Measurements from ENCODE around the gene BNC1. TPM values are rescaled to one million over a fixed set of nuclear protein-coding genes. Genes with fewer than 3 reads are reported as not detected.
"Not testable (repeated sequence)": the region's sequence is repeated elsewhere in the genome, so short reads cannot be mapped to it uniquely, and the experiment has no call there.

The BNC1 gene
- total RNA-seq, 1 donor from 2014 or later: 0.67 TPM

DNA sequence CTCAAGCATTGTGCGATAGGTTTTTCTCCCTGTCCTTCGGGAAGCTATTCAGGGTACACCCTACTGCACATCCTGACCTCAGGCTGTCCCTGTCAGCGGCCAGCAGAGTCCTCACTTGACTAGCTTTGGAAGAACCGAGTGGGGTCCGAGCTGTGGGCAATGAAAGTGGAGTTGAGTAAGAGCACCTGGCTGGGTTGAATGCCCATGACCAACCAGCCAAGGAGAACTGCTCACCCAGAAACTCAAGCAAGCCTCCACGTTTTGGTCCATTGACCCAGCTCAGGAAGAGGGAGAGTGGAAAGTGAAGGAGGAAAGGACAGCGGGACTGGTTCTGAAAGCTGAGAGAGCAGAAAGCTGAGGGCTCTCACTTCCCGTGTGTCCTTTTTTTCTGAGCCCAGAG is 40.8 kb downstream of the BNC1 start:
- Mint-ChIP-seq H3K36me3 (ENCODE audit: insufficient read depth) (peaks cover 1% of the 10 kb centered on the region), H3K9me3 (ENCODE audit: low read depth) (peaks cover 36% of the 10 kb centered on the region)

GRCh38 chr15:83230242-83230641 is 54.2 kb downstream of the BNC1 start:
- Mint-ChIP-seq H3K27ac (no peak overlapping the region), H3K4me3 (ENCODE audit: low read depth) (no peak overlapping the region), H3K9me3 (ENCODE audit: low read depth) (peaks cover 17% of the 10 kb centered on the region), H3K36me3 (ENCODE audit: insufficient read depth) (no peaks in the 10 kb centered on the region), H3K27me3 (no peaks in the 10 kb centered on the region), H3K4me1 (ENCODE audit: low read depth) (no peaks in the 10 kb centered on the region)
- TF ChIP-seq CTCF (IDR thresholded peaks at IDR 0.05; ENCODE audit: unreplicated experiment): no peak
- DNase-seq (ENCODE audit: low spot score, unreplicated experiment): no peak

More for the DNA sequence above, 40.8 kb downstream of the BNC1 start:
- peaks cover 30% of the 10 kb centered on the region for H3K27me3 Mint-ChIP-seq
- DNase-seq (ENCODE audit: low spot score, unreplicated experiment): no peak
- no peaks in the 10 kb centered on the region for H3K4me1 Mint-ChIP-seq (ENCODE audit: low read depth)
- TF ChIP-seq CTCF (IDR thresholded peaks at IDR 0.05; ENCODE audit: unreplicated experiment): no peak
- no peak overlapping the region for H3K4me3 Mint-ChIP-seq (ENCODE audit: low read depth)
- H3K27ac Mint-ChIP-seq: no peak overlapping the region

DNA sequence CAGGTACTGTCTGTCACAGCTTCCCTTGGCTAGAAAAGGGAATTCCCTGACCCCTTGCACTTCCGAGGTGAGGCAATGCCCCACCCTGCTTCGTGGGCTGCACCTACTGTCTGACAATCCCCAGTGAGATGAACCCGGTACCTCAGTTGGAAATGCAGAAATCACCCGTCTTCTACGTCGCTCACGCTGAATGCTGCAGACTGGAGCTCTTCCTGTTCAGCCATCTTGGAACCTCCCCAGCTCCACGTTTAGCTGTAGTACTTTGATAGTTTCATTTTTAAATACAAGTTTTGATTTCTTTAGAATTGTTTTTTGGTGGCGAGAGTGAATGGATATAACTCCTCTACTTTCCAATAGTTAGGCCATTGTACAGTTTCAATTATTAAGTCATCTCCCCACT is 59.0 kb downstream of the BNC1 start:
- no peak for TF ChIP-seq CTCF (IDR thresholded peaks at IDR 0.05; ENCODE audit: unreplicated experiment)
- no peaks in the 10 kb centered on the region for H3K27me3 Mint-ChIP-seq
- peaks cover 43% of the 10 kb centered on the region for H3K9me3 Mint-ChIP-seq (ENCODE audit: low read depth)
- H3K27ac Mint-ChIP-seq: no peak overlapping the region
- peaks cover 10% of the 10 kb centered on the region for H3K36me3 Mint-ChIP-seq (ENCODE audit: insufficient read depth)
- no peak for DNase-seq (ENCODE audit: low spot score, unreplicated experiment)
- no peak overlapping the region for H3K4me3 Mint-ChIP-seq (ENCODE audit: low read depth)
- H3K4me1 Mint-ChIP-seq (ENCODE audit: low read depth): no peaks in the 10 kb centered on the region

- H3K27ac Mint-ChIP-seq; H3K27me3 Mint-ChIP-seq; H3K4me1 Mint-ChIP-seq (ENCODE audit: low read depth); DNase-seq (ENCODE audit: low spot score, unreplicated experiment); H3K4me3 Mint-ChIP-seq (ENCODE audit: low read depth): not testable (repeated sequence)
- H3K36me3 Mint-ChIP-seq (ENCODE audit: insufficient read depth): peaks cover 17% of the 10 kb centered on the region
- H3K9me3 Mint-ChIP-seq (ENCODE audit: low read depth): peaks cover 57% of the 10 kb centered on the region
These were observed 62.7 kb downstream of the BNC1 start for GRCh38 chr15:83221781-83222180.

DNA sequence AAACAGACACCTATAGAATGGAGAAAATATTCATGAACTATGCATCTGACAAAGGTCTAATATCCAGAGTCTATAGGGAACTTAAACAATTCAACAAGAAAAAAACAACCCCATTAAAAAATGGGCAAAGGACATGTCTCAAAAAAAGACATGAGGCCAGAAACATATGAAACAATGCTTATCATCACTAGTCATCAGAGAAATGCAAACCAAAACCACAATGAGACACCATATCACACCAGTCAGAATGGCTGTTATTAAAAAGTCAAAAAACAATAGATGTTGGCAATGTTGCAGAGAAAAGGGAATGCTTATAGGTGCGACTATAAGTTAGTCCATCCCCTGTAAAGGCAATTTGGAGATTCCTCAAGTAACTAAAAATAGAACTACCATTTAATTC is 65.4 kb downstream of the BNC1 start:
- Mint-ChIP-seq H3K4me1 (ENCODE audit: low read depth) (no peaks in the 10 kb centered on the region), H3K27ac (no peak overlapping the region), H3K36me3 (ENCODE audit: insufficient read depth) (peaks cover 30% of the 10 kb centered on the region), H3K27me3 (no peaks in the 10 kb centered on the region), H3K9me3 (ENCODE audit: low read depth) (peaks cover 53% of the 10 kb centered on the region), H3K4me3 (ENCODE audit: low read depth) (no peak overlapping the region)
- no peak for TF ChIP-seq CTCF (IDR thresholded peaks at IDR 0.05; ENCODE audit: unreplicated experiment)
- no peak for DNase-seq (ENCODE audit: low spot score, unreplicated experiment)

DNA sequence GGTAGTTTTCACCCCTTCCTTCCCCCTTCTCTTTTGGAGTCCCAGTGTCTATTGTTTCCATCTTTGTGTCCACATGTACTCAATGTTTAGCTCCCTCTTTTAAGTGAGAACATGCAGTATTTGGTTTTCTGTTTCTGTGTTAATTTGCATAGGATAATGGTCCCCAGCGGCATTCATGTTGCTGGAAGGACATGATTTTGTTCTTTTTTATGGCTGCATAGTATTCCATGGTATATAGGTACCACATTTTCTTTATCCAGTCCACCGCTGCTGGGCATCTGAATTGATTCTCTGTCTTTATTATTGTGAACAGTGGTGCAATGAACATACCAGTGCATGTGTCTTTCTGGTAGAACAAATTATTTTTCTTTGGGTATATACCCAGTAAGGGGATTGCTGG is 69.2 kb downstream of the BNC1 start:
- Mint-ChIP-seq H3K36me3 (ENCODE audit: insufficient read depth) (peaks cover 20% of the 10 kb centered on the region), H3K4me3 (ENCODE audit: low read depth) (no peak overlapping the region), H3K27me3 (no peaks in the 10 kb centered on the region), H3K27ac (no peak overlapping the region), H3K4me1 (ENCODE audit: low read depth) (no peaks in the 10 kb centered on the region), H3K9me3 (ENCODE audit: low read depth) (peaks cover 30% of the 10 kb centered on the region)
- TF ChIP-seq CTCF (IDR thresholded peaks at IDR 0.05; ENCODE audit: unreplicated experiment): no peak
- no peak for DNase-seq (ENCODE audit: low spot score, unreplicated experiment)
